ENCODE results near the gene REEP5. TPM values are rescaled to one million over a fixed set of nuclear protein-coding genes. Genes with fewer than 3 reads are reported as not detected.

Gene REEP5
- total and polyA plus RNA-seq, 2 of the 8 experiments (the other 6 are each of a cell fraction or from before 2014, with no cell fraction given), result 58.3 to 94.3 TPM

DNA sequence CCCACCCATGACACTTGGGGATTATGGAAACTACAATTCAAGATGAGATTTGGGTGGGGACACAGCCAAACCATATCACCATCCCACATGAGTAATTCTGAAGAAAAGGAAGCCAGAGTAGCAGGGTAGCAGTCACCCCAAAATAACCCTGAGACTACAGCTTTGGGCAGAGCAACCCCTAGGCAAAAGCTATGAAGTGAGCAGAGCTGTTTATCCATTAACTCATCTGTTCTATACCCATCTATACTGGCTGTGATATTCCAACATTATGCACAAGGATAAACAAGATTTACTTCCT is 12.3 kb upstream of the REEP5 start:
- ChIA-PET CTCF (ENCODE audit: partially characterized antibody) (interaction anchor here (0.6 to 2.7 kb wide), 5 partner anchors 9 to 151 kb away, joined by 3 to 9 read pairs (median 4); partner anchors contain the start of gene REEP5), POLR2A (ENCODE audit: partially characterized antibody) (interaction anchor here (1.0 to 1.1 kb wide), 2 partner anchors 13 to 73 kb away, joined by 3 read pairs; partner anchors contain the start of gene SRP19)
- Histone ChIP-seq H3K4ac (replicated peaks; ENCODE audit: insufficient read length, low read depth, low read length) (no peak overlapping the region), H3K4me2 (ENCODE audit: insufficient read depth in 1 of 2, low read depth in 2 of 2, low read length in 2 of 2) (no peak overlapping the region), H3K27me3 (replicated peaks in 1 of 4; ENCODE audit: control insufficient read depth in 3 of 4, extremely low read depth in 1 of 4, insufficient read depth in 3 of 4, low read length in 3 of 4) (no peaks in the 10 kb centered on the region), H3K23me2 (ENCODE audit: low read depth, low read length) (no peaks in the 10 kb centered on the region), H2AFZ (ENCODE audit: low read length) (no peak overlapping the region), H3K36me3 (ENCODE audit: control insufficient read depth in 2 of 4, insufficient read depth in 4 of 4, low read length in 3 of 4) (no peaks in the 10 kb centered on the region), H2BK15ac (ENCODE audit: low read length) (no peak overlapping the region), H3K79me1 (ENCODE audit: low read depth, low read length) (no peaks in the 10 kb centered on the region), H4K20me1 (replicated peaks in 1 of 2; ENCODE audit: control insufficient read depth in 1 of 2, insufficient read depth in 2 of 2, low read length in 2 of 2) (no peaks in the 10 kb centered on the region), H3K18ac (ENCODE audit: extremely low read depth, low read length) (no peak overlapping the region), H4K8ac (ENCODE audit: extremely low read depth, insufficient read depth, low read length) (no peak overlapping the region), H3K23ac (ENCODE audit: insufficient read length) (no peak overlapping the region), H2BK12ac (ENCODE audit: low read depth, low read length) (no peak overlapping the region), H3K9me3 (ENCODE audit: insufficient read depth in 2 of 2, low read depth in 1 of 2, low read length in 1 of 2) (no peaks in the 10 kb centered on the region), H2BK20ac (ENCODE audit: low read length) (no peak overlapping the region), H3K14ac (ENCODE audit: insufficient read length) (no peak overlapping the region), H2BK120ac (replicated peaks; ENCODE audit: low read depth, low read length) (no peak overlapping the region), H4K5ac (ENCODE audit: insufficient read length, low read depth, low read length) (no peak overlapping the region), H3K4me1 (replicated peaks in 1 of 4; ENCODE audit: control insufficient read depth in 3 of 4, insufficient read depth in 4 of 4, low read length in 3 of 4) (no peaks in the 10 kb centered on the region), H3K9ac (replicated peaks in 1 of 4; ENCODE audit: extremely low read depth in 1 of 4, low read depth in 3 of 4, low read length in 3 of 4) (no peak overlapping the region), H3K4me3 (ENCODE audit: extremely low read depth in 1 of 4, insufficient read depth in 2 of 4, low read depth in 3 of 4, low read length in 4 of 4) (no peak overlapping the region), H2AK5ac (ENCODE audit: low read depth, low read length) (no peak overlapping the region), H3K79me2 (ENCODE audit: control insufficient read depth in 1 of 2, insufficient read depth in 2 of 2, low read length in 2 of 2) (no peaks in the 10 kb centered on the region), H3K27ac (ENCODE audit: low read depth, low read length) (no peak overlapping the region), H3K56ac (replicated peaks; ENCODE audit: insufficient read length, low read depth, low read length) (no peak overlapping the region), H2BK5ac (ENCODE audit: low read depth, low read length) (no peak overlapping the region), H4K91ac (replicated peaks; ENCODE audit: insufficient read length, low read length) (no peak overlapping the region)
- TF ChIP-seq CEBPB (IDR thresholded peaks at IDR 0.05; ENCODE audit: low read depth, low read length) (no peak), CREB1 (IDR thresholded peaks at IDR 0.05) (no peak), ZNF274 (IDR thresholded peaks at IDR 0.05; ENCODE audit: borderline replicate concordance, extremely low read depth, low read length) (no peak), POU5F1 (IDR thresholded peaks at IDR 0.05; ENCODE audit: low read depth, low read length) (no peak), ATF3 (IDR thresholded peaks at IDR 0.05; ENCODE audit: insufficient read depth, low read depth, low read length) (no peak)
- FAIRE-seq (no peak), DNase-seq (ENCODE audit: low read depth in 1 of 2, low spot score in 2 of 2) (no peak)
